Measurements from ENCODE around the gene WDR1. TPM values are rescaled to one million over a fixed set of nuclear protein-coding genes. Genes with fewer than 3 reads are reported as not detected.

Gene WDR1
- total RNA-seq, 4 donors from 2014 or later, result 161 to 517 (median 173) TPM

- no peak for DNase-seq
- no peak overlapping the region for H3K27ac ChIP-seq
- intact Hi-C loops (cut with DNase I; ENCODE audit: low total_unique reads), result no loop called here
- TF ChIP-seq POLR2A (IDR thresholded peaks at IDR 0.05), result no peak
- no peak overlapping the region for H3K4me3 ChIP-seq
- no peaks in the 10 kb centered on the region for H3K36me3 ChIP-seq
- H3K27me3 ChIP-seq, result no peaks in the 10 kb centered on the region
- no peaks in the 10 kb centered on the region for H3K4me1 ChIP-seq
- no peaks in the 10 kb centered on the region for H3K9me3 ChIP-seq
Observed at GRCh38 chr4:10058371-10058770, 58.2 kb downstream of the WDR1 start.

- TF ChIP-seq CTCF (IDR thresholded peaks at IDR 0.05), result no peak
- no peak for TF ChIP-seq POLR2A (IDR thresholded peaks at IDR 0.05)
- Histone ChIP-seq H3K9me3 (no peaks in the 10 kb centered on the region), H3K27ac (peak overlapping the region; percentile 13 to 42), H3K4me3 (no peak overlapping the region), H3K27me3 (no peaks in the 10 kb centered on the region), H3K4me1 (no peaks in the 10 kb centered on the region), H3K36me3 (no peaks in the 10 kb centered on the region)
- DNase-seq, result no peak
- intact Hi-C loops (cut with DNase I; ENCODE audit: low total_unique reads), result no loop called here
Observed at GRCh38 chr4:10057023-10057395, 59.6 kb downstream of the WDR1 start.

GRCh38 chr4:10056334-10057022, 60.1 kb downstream of the WDR1 start:
- intact Hi-C loops (cut with DNase I; ENCODE audit: low total_unique reads), result no loop called here
- TF ChIP-seq POLR2A (IDR thresholded peaks at IDR 0.05) (no peak), CTCF (IDR thresholded peaks at IDR 0.05) (no peak)
- Histone ChIP-seq H3K36me3 (no peaks in the 10 kb centered on the region), H3K4me3 (no peak overlapping the region), H3K27me3 (no peaks in the 10 kb centered on the region), H3K27ac (peak overlapping the region; percentile 26 to 42), H3K9me3 (no peaks in the 10 kb centered on the region), H3K4me1 (no peaks in the 10 kb centered on the region)
- DNase-seq, result peak in 1 of 2 donors; percentile 65

- no peak for DNase-seq
- no peaks in the 10 kb centered on the region for H3K27me3 ChIP-seq
- intact Hi-C loops (cut with DNase I; ENCODE audit: low total_unique reads), result no loop called here
Observed at GRCh38 chr4:10055871-10056270, 60.7 kb downstream of the WDR1 start.

GRCh38 chr4:10054571-10055041, 62.0 kb downstream of the WDR1 start:
- Histone ChIP-seq H3K9me3 (no peaks in the 10 kb centered on the region), H3K4me3 (no peak overlapping the region), H3K36me3 (no peaks in the 10 kb centered on the region), H3K27me3 (no peaks in the 10 kb centered on the region), H3K4me1 (no peaks in the 10 kb centered on the region), H3K27ac (no peak overlapping the region)
- intact Hi-C loops (cut with DNase I; ENCODE audit: low total_unique reads), result no loop called here
- TF ChIP-seq POLR2A (IDR thresholded peaks at IDR 0.05) (no peak), CTCF (IDR thresholded peaks at IDR 0.05) (no peak)
- no peak for DNase-seq

More at GRCh38 chr4:10055871-10056270, 60.7 kb downstream of the WDR1 start:
- TF ChIP-seq CTCF (IDR thresholded peaks at IDR 0.05), result no peak
- no peak for TF ChIP-seq POLR2A (IDR thresholded peaks at IDR 0.05)
- Histone ChIP-seq H3K4me1 (no peaks in the 10 kb centered on the region), H3K27ac (peak overlapping the region; percentile 10 to 26), H3K36me3 (no peaks in the 10 kb centered on the region), H3K9me3 (no peaks in the 10 kb centered on the region), H3K4me3 (no peak overlapping the region)
